ENCODE measurements around the gene EIF4E1B. TPM values are rescaled to one million over a fixed set of nuclear protein-coding genes. Genes with fewer than 3 reads are reported as not detected.

Gene EIF4E1B
- total and polyA plus RNA-seq, 10 donors, result not detected

DNA sequence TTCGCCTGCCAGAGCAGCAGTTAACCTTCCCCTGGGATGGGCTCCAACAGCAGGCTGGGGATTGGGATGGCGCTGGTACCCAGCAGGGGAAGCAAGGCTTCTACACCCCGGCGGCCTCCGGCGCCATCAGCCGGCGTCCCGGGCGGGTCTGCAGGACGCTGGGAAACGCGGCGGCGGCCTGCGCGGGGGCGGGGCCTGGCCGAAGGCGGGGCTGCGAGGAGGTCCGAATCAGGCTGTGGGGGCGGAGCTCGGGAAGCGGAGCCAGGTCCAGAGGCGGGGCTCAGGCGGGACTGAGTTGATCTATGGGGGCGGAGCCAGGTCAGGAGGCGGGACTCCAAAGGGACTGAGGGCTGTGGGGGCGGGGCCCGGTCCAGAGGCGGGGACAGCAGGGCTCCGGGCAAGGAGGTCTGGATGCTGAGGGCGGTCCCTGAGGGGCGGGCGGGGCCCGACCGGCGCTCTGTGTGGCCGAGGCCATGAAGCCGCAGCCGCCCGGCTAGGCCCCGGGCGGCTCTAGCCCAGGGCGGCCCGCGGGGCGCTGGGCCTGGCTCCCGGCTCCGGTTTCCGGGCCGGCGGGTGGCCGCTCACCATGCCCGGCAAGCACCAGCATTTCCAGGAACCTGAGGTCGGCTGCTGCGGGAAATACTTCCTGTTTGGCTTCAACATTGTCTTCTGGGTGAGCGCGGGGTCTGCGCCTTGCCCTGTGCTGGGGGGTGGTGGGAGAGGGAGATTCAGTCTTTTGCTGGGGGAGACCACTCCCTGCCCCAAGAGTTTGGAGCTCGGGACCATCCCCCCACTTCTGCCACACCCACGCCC lies 16.8 kb downstream of the EIF4E1B start, which contains the start of gene TSPAN17:
TSPAN17 (plus strand) TSS at position 455 of the 813 bp plus-strand sequence; CDS start at position 587, 132 bp downstream.
- H3K4me3 ChIP-seq, result peak within 1 kb of the TSS; percentile 49 to 78 (median 68)
- peak within 1 kb of the TSS; percentile 72 to 85 (median 79) for H3K27ac ChIP-seq
- TF ChIP-seq POLR2A (IDR thresholded peaks at IDR 0.05), result peak in 2 of 3 donors; percentile 42 to 62
- TF ChIP-seq, protein P1, sequence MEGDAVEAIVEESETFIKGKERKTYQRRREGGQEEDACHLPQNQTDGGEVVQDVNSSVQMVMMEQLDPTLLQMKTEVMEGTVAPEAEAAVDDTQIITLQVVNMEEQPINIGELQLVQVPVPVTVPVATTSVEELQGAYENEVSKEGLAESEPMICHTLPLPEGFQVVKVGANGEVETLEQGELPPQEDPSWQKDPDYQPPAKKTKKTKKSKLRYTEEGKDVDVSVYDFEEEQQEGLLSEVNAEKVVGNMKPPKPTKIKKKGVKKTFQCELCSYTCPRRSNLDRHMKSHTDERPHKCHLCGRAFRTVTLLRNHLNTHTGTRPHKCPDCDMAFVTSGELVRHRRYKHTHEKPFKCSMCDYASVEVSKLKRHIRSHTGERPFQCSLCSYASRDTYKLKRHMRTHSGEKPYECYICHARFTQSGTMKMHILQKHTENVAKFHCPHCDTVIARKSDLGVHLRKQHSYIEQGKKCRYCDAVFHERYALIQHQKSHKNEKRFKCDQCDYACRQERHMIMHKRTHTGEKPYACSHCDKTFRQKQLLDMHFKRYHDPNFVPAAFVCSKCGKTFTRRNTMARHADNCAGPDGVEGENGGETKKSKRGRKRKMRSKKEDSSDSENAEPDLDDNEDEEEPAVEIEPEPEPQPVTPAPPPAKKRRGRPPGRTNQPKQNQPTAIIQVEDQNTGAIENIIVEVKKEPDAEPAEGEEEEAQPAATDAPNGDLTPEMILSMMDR (IDR thresholded peaks at IDR 0.05 in 8 of 11, conservative IDR thresholded peaks at IDR 0.05 in 3 of 11), result peak in 5 of 11 experiments; percentile 14 to 53 (median 28)
- TF ChIP-seq POLR2AphosphoS5 (IDR thresholded peaks at IDR 0.05), result peak; percentile 87 to 89 (median 88)
- H3K27me3 ChIP-seq (replicated peaks in 1 of 7), result peaks cover 0 to 9% (median 0%) of the 10 kb centered on the region in 7 donors
- H3K9me3 ChIP-seq, result no peaks in the 10 kb centered on the region
- DNase-seq, result peak; percentile 100
- H3K4me1 ChIP-seq, result peaks cover 17 to 58% (median 38%) of the 10 kb centered on the region in 6 donors
- H3K36me3 ChIP-seq, result peaks cover 0 to 4% (median 0%) of the 10 kb centered on the region in 6 donors
- intact Hi-C loops (cut with DNase I; ENCODE audit: low total_unique reads), result no loop called here
- WGBS, 5 donors, result 0 to 1% (median 0%) methylated on average over 17 to 63 of the region's 63 CpGs

DNA sequence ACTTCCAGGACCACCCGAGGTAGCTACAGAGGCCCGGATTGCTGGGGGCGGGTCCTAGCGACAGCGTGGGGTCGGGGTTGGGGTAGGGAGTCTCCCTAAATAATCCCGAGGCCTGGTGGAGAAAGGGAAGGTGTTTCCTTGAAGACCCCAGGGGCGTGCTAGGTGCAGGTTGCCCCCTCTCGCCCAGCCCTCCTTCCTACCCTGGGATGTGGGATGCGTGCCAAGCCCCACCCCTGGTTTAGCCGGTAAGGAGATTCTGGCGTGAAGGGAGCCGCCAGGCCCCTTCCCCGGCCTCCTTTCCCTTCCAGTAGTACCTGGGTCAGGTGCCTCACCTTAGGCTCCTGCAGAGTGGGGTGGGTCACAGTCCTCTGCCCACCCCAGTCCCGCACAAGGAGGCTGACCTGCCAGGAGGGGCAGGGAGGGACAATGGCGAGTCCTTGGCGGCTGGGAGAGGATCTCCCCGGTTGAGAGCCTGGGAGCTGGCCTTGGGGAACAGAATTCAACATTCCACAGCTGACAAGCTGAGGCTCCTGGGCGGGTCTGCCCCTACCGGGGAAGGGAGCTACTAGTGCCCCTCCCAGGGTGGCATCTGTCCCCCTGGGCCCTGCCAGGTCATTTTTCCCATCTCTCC lies 17.5 kb downstream of the EIF4E1B start:
- intact Hi-C loops (cut with DNase I; ENCODE audit: low total_unique reads), result no loop called here
- Histone ChIP-seq H3K4me1 (peaks cover 17 to 66% (median 44%) of the 10 kb centered on the region in 6 donors), H3K36me3 (peaks cover 0 to 9% (median 3%) of the 10 kb centered on the region in 6 donors), H3K27ac (peak overlapping the region; percentile 63 to 85 (median 79)), H3K27me3 (replicated peaks in 1 of 7) (peaks cover 0 to 4% (median 0%) of the 10 kb centered on the region in 7 donors), H3K4me3 (peak overlapping the region; percentile 49 to 78 (median 68)), H3K9me3 (no peaks in the 10 kb centered on the region)
- 15 to 26% (median 22%) methylated on average over 13 to 20 of the region's 20 CpGs for WGBS, 5 donors
- DNase-seq, result peak; percentile 84
- TF ChIP-seq POLR2AphosphoS5 (IDR thresholded peaks at IDR 0.05) (no peak), POLR2A (IDR thresholded peaks at IDR 0.05) (no peak)
- TF ChIP-seq, protein P1 (IDR thresholded peaks at IDR 0.05 in 8 of 11, conservative IDR thresholded peaks at IDR 0.05 in 3 of 11), result no peak

DNA sequence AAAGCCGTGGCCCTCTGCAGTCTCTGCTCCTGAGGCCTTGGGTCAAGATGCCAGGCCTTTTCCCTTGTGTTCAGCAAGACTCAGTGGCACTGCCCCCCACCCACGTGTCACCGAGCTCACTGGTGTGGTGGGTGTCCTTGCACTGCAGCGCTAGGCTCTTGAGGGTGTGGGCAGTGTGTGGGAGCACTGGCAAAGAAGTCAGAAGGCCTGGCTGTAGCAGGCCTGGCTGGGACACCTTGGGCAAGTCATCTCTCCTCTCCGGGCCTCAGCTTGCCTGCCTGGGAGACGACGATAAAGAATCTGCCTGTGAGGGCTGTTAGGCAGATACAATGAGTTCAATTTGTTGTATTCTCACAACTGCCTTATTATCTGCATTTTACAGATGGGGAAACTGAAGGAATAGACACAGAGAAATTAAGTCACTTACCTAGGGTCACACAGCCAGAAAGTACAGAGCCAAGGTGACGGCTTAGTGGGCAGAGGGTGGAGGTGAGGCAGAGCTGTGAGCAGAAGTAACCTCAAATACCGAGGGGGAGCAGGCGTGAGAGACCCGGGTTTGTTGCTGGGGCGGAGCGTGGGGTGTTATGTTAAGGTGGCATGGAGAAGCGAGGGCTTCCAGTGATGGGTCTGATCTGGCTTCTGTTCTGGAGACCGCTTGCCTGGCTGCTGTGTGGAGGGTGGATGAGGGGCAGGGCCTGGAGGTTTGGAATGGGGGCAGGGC lies 18.2 kb downstream of the EIF4E1B start:
- peaks cover 17 to 72% (median 50%) of the 10 kb centered on the region in 6 donors for H3K4me1 ChIP-seq
- 61 to 68% (median 63%) methylated on average over 14 to 15 of the region's 15 CpGs for WGBS, 5 donors
- H3K4me3 ChIP-seq, result peak overlapping the region in 7 of 8 donors; percentile 49 to 78 (median 68)

More for the DNA sequence above, 18.2 kb downstream of the EIF4E1B start:
- Histone ChIP-seq H3K27me3 (replicated peaks in 1 of 7) (peaks cover 0 to under 1% (median 0%) of the 10 kb centered on the region in 7 donors), H3K27ac (peak overlapping the region in 6 of 8 donors; percentile 63 to 85 (median 82)), H3K9me3 (no peaks in the 10 kb centered on the region), H3K36me3 (peaks cover 0 to 16% (median 7%) of the 10 kb centered on the region in 6 donors)
- TF ChIP-seq POLR2A (IDR thresholded peaks at IDR 0.05), result no peak
- no peak for TF ChIP-seq POLR2AphosphoS5 (IDR thresholded peaks at IDR 0.05)
- TF ChIP-seq, protein P1 (IDR thresholded peaks at IDR 0.05 in 8 of 11, conservative IDR thresholded peaks at IDR 0.05 in 3 of 11), result no peak
- intact Hi-C loops (cut with DNase I; ENCODE audit: low total_unique reads), result no loop called here
- peak; percentile 81 for DNase-seq

All from spleen (tissue), 11 donors.